Gastrocnemius medialis (tissue), 4 donors: Measurements from ENCODE around the gene LBH.

Experiments used
- CTCF ChIP-seq, 5 experiments: fragments of 450-650 bp in 3 of 5; fragments of 200-600 bp in 2 of 5; sonication (generic) in 2 of 5; IDR thresholded peaks in 4 of 5; conservative IDR thresholded peaks in 1 of 5; 1 replicate in 4 of 5; 2 replicates in 1 of 5; pipeline ENCODE4 v1.5.1; 2016 to 2019; ENCODE audit warnings: antibody characterized with exemption in 5 of 5, mild to moderate bottlenecking in 3 of 5, moderate library complexity in 3 of 5
- POLR2A ChIP-seq, 2 donors: fragments of 450-650 bp; IDR thresholded peaks; one replicate each; pipeline ENCODE4 v1.6.1; 2017; ENCODE audit warnings: antibody characterized with exemption in 2 of 2, mild to moderate bottlenecking in 2 of 2, moderate library complexity in 2 of 2

GRCh38 chr2:30226144-30227032, 4.9 kb upstream of the LBH start:
- no peak for TF ChIP-seq CTCF (IDR thresholded peaks at IDR 0.05 in 4 of 5, conservative IDR thresholded peaks at IDR 0.05 in 1 of 5)
- no peak for TF ChIP-seq POLR2A (IDR thresholded peaks at IDR 0.05)
